H9 (cell line): Measurements from ENCODE around the gene PLXND1. TPM values are rescaled to one million over a fixed set of nuclear protein-coding genes. Genes with fewer than 3 reads are reported as not detected.

Experiments used
- DNase-seq: peaks from one replicate; pipeline ENCODE4 v3.0.0-alpha.2; 2017
- H2AFZ ChIP-seq: one replicate; pipeline ENCODE4 v1.6.1; 2013; ENCODE audit warnings: mild to moderate bottlenecking, low read length, control low read depth, moderate library complexity
- H2AK5ac ChIP-seq: 2 replicates; pipeline ENCODE4 v1.6.1; 2013; ENCODE audit warnings: low read length, control low read depth, mixed read lengths; ENCODE audit not compliant: insufficient read length
- H2BK120ac ChIP-seq: one replicate; pipeline ENCODE4 v1.6.1; 2013; ENCODE audit warnings: low read depth, mild to moderate bottlenecking, low read length, control low read depth, inconsistent platforms; ENCODE audit not compliant: poor library complexity, severe bottlenecking
- H2BK12ac ChIP-seq: 2 replicates; pipeline ENCODE4 v1.6.1; 2013; ENCODE audit warnings: low read length, control low read depth, mixed read lengths, low read depth; ENCODE audit not compliant: insufficient read length
- H2BK15ac ChIP-seq: 2 replicates; pipeline ENCODE4 v1.6.1; 2013; ENCODE audit warnings: low read depth, low read length, control low read depth
- H2BK20ac ChIP-seq: one replicate; pipeline ENCODE4 v1.6.1; 2013; ENCODE audit warnings: low read depth, mild to moderate bottlenecking, low read length, control low read depth, inconsistent platforms; ENCODE audit not compliant: poor library complexity, severe bottlenecking
- H2BK5ac ChIP-seq: 2 replicates; pipeline ENCODE4 v1.6.1; 2013; ENCODE audit warnings: low read length, control low read depth, mixed read lengths; ENCODE audit not compliant: insufficient read length
- H3K14ac ChIP-seq: 2 replicates; pipeline ENCODE4 v1.6.1; 2013; ENCODE audit warnings: low read length, control low read depth; ENCODE audit not compliant: insufficient read depth
- H3K18ac ChIP-seq: 2 replicates; pipeline ENCODE4 v1.6.1; 2013; ENCODE audit warnings: low read depth, mild to moderate bottlenecking, mixed read lengths, low read length, control low read depth; ENCODE audit not compliant: insufficient read length
- H3K23ac ChIP-seq: 2 replicates; pipeline ENCODE4 v1.6.1; 2013; ENCODE audit warnings: low read length, control low read depth, mixed read lengths, low read depth; ENCODE audit not compliant: insufficient read length
- H3K23me2 ChIP-seq: 2 replicates; pipeline ENCODE4 v1.6.1; 2013; ENCODE audit warnings: low read depth, mild to moderate bottlenecking, mixed read lengths, low read length, control low read depth; ENCODE audit not compliant: insufficient read length, poor library complexity, severe bottlenecking
- H3K27ac ChIP-seq: 2 replicates; pipeline ENCODE4 v1.5.1; 2013; ENCODE audit warnings: low read length, control low read depth, mixed read lengths, low read depth; ENCODE audit not compliant: insufficient read length
- H3K27me3 ChIP-seq: 2 replicates; pipeline ENCODE4 v1.6.1; 2013; ENCODE audit warnings: low read length, control low read depth, inconsistent platforms; ENCODE audit not compliant: insufficient read depth
- H3K4ac ChIP-seq: 2 replicates; pipeline ENCODE4 v1.6.1; 2013; ENCODE audit warnings: low read depth, mild to moderate bottlenecking, control low read depth, inconsistent platforms, low read length, moderate library complexity
- H3K4me1 ChIP-seq: 2 replicates; pipeline ENCODE4 v1.6.1; 2013; ENCODE audit warnings: low read length, control low read depth, inconsistent platforms; ENCODE audit not compliant: insufficient read depth
- H3K4me2 ChIP-seq: 2 replicates; pipeline ENCODE4 v1.6.1; 2013; ENCODE audit warnings: low read length, control low read depth, mixed read lengths; ENCODE audit not compliant: insufficient read length, insufficient read depth
- H3K56ac ChIP-seq: 2 replicates; pipeline ENCODE4 v1.6.1; 2013; ENCODE audit warnings: low read depth, mild to moderate bottlenecking, mixed read lengths, low read length, control low read depth; ENCODE audit not compliant: insufficient read length
- H3K79me1 ChIP-seq: 2 replicates; pipeline ENCODE4 v1.6.1; 2013; ENCODE audit warnings: low read depth, mild to moderate bottlenecking, moderate library complexity, low read length, control low read depth, inconsistent platforms; ENCODE audit not compliant: insufficient read depth, poor library complexity, severe bottlenecking
- H3K79me2 ChIP-seq: 2 replicates; pipeline ENCODE4 v1.6.1; 2013; ENCODE audit warnings: low read length, control low read depth, inconsistent platforms; ENCODE audit not compliant: insufficient read depth
- H3K9ac ChIP-seq: 2 replicates; pipeline ENCODE4 v1.6.1; 2013; ENCODE audit warnings: low read length, control low read depth, mixed read lengths; ENCODE audit not compliant: insufficient read length; ENCODE audit errors: extremely low read depth
- H3K9me3 ChIP-seq: one replicate; pipeline ENCODE4 v1.6.1; 2013; ENCODE audit warnings: low read depth, low read length, inconsistent platforms; ENCODE audit not compliant: control insufficient read depth
- H3T11ph ChIP-seq: one replicate; pipeline ENCODE4 v1.6.1; 2013; ENCODE audit warnings: mild to moderate bottlenecking, low read length, control low read depth, inconsistent platforms
- H4K20me1 ChIP-seq: one replicate; pipeline ENCODE4 v1.6.1; 2013; ENCODE audit not compliant: control insufficient read depth, insufficient read length, insufficient read depth
- H4K5ac ChIP-seq: 2 replicates; pipeline ENCODE4 v1.6.1; 2013; ENCODE audit warnings: low read depth, mild to moderate bottlenecking, mixed read lengths, low read length, control low read depth; ENCODE audit not compliant: insufficient read length
- H4K8ac ChIP-seq: replicated peaks from 2 replicates; pipeline ENCODE4 v1.6.1; 2013; ENCODE audit warnings: low read length, control low read depth, mixed read lengths, low read depth; ENCODE audit not compliant: insufficient read length
- H4K91ac ChIP-seq: 2 replicates; pipeline ENCODE4 v1.6.1; 2013; ENCODE audit warnings: low read depth, mild to moderate bottlenecking, moderate library complexity, mixed read lengths, low read length, control low read depth; ENCODE audit not compliant: insufficient read length
- H3K27ac Mint-ChIP-seq, 3 experiments: 2 replicates in 2 of 3; 3 replicates in 1 of 3; pipeline ENCODE4 v1.8.0; 2020 to 2021; ENCODE audit warnings: mixed read lengths in 3 of 3, mild to moderate bottlenecking in 1 of 3, moderate library complexity in 1 of 3
- H3K27me3 Mint-ChIP-seq: 2 replicates; pipeline ENCODE4 v1.8.0; 2021; ENCODE audit warnings: low read depth, mild to moderate bottlenecking, moderate library complexity, mixed read lengths
- H3K36me3 Mint-ChIP-seq, 3 experiments: 2 replicates in 2 of 3; 3 replicates in 1 of 3; pipeline ENCODE4 v1.8.0; 2020 to 2021; ENCODE audit warnings: low read depth in 3 of 3, mixed read lengths in 3 of 3; ENCODE audit not compliant: insufficient read depth in 1 of 3
- H3K4me1 Mint-ChIP-seq, 2 experiments: 2 replicates each; pipeline ENCODE4 v1.8.0; 2020; ENCODE audit warnings: mixed read lengths in 2 of 2
- H3K4me3 Mint-ChIP-seq, 2 experiments: 2 replicates in 1 of 2; 3 replicates in 1 of 2; pipeline ENCODE4 v1.8.0; 2020 to 2021; ENCODE audit warnings: mild to moderate bottlenecking in 2 of 2, mixed read lengths in 2 of 2, moderate library complexity in 1 of 2
- H3K9me3 Mint-ChIP-seq, 2 experiments: 2 replicates in 1 of 2; 3 replicates in 1 of 2; pipeline ENCODE4 v1.8.0; 2020; ENCODE audit warnings: mild to moderate bottlenecking in 2 of 2, mixed read lengths in 2 of 2, moderate library complexity in 1 of 2
- CTCF ChIP-seq: fragments of 200-600 bp; sonication (generic); conservative IDR thresholded peaks from 3 replicates; pipeline ENCODE4 v1.8.0; 2021; ENCODE audit warnings: antibody characterized with exemption, mild to moderate bottlenecking
- WGBS: extraction: QIAGEN DNeasy Blood & Tissue Kit; methylation state at CpG from one replicate; pipeline ENCODE4 v1.1.7; 2013; ENCODE audit warnings: missing lambda C conversion rate, low lambda C conversion rate, mixed read lengths; ENCODE audit not compliant: insufficient read length; ENCODE audit errors: extremely low coverage; 5-methylcytosine and 5-hydroxymethylcytosine counted together
- total RNA-seq: library from RNA; stranded (reverse); gene quantifications from 2 replicates; pipeline ENCODE4 v1.2.1, GENCODE V29; 2021

The PLXND1 gene
- total RNA-seq, 1 experiment from 2014 or later, result 50.9 TPM

DNA sequence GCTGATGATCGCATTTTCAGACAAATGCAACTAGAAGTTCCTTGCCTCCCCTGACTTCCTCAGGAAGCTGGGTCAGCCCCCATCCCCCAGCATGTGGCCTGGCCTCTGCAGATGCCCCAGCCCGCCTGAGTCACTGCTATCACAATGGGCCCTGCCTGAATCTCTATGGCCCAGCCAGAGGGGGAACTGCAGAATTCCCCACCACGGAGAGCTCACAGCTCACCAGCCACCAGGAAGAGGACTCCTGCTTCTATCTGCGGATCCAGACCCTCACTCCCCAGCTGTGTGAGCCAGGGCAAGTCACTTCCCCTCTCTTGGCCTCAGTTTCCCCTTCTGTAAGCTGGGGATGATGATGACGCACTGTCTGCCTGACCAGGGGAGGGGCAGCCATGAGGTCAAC is 6.9 kb downstream of the PLXND1 start:
- peaks cover 4% of the 10 kb centered on the region; the same call in 1 of the 2 replicates for H3K79me2 ChIP-seq

More for the DNA sequence above, 6.9 kb downstream of the PLXND1 start:
- H3K4me1 ChIP-seq, result peaks cover 2% of the 10 kb centered on the region; the same call in 1 of the 2 replicates
- H2BK5ac ChIP-seq, result no peak overlapping the region
- no peaks in the 10 kb centered on the region for H3K23me2 ChIP-seq
- H2BK12ac ChIP-seq, result no peak overlapping the region
- Mint-ChIP-seq H3K9me3 (peaks cover 0 to 2% of the 10 kb centered on the region in 2 experiments; a peak in 1 of 5 replicates), H3K4me3 (peak overlapping the region; percentile 7 to 51; a peak in 2 of 5 replicates), H3K4me1 (peaks cover 68 to 84% of the 10 kb centered on the region in 2 experiments), H3K27me3 (peaks cover 14% of the 10 kb centered on the region), H3K36me3 (peaks cover 0 to 1% (median 0%) of the 10 kb centered on the region in 3 experiments; a peak in 3 of 7 replicates), H3K27ac (peak overlapping the region; percentile 57 to 83 (median 62); a peak in 5 of 7 replicates)
- no peaks in the 10 kb centered on the region for H3K9me3 ChIP-seq
- no peak overlapping the region for H2BK120ac ChIP-seq
- H3K9ac ChIP-seq, result no peak overlapping the region
- H2AFZ ChIP-seq, result no peak overlapping the region
- H3K23ac ChIP-seq, result no peak overlapping the region
- H4K5ac ChIP-seq, result no peak overlapping the region
- no peak overlapping the region for H2BK15ac ChIP-seq
- H2AK5ac ChIP-seq, result no peak overlapping the region
- no peak overlapping the region for H4K8ac ChIP-seq
- H3K18ac ChIP-seq, result peak overlapping the region; percentile 10
- no peaks in the 10 kb centered on the region for H3K79me1 ChIP-seq
- H2BK20ac ChIP-seq, result no peak overlapping the region
- WGBS, result no CpG with 5 or more reads among the region's 5 CpGs
- H3K27ac ChIP-seq, result no peak overlapping the region
- no peaks in the 10 kb centered on the region for H4K20me1 ChIP-seq
- no peak overlapping the region for H3T11ph ChIP-seq
- peaks cover 2% of the 10 kb centered on the region; the same call in 1 of the 2 replicates for H3K27me3 ChIP-seq
- peak; percentile 88 for DNase-seq
- H3K56ac ChIP-seq, result no peak overlapping the region
- no peak overlapping the region for H4K91ac ChIP-seq
- H3K14ac ChIP-seq, result 0 out of 2 replicates have a peak overlapping the region, but pooled peaks have one; percentile 33
- no peak for TF ChIP-seq CTCF
- no peak overlapping the region for H3K4me2 ChIP-seq
- no peak overlapping the region for H3K4ac ChIP-seq
